ENCODE data around the gene ZSCAN10. TPM values are rescaled to one million over a fixed set of nuclear protein-coding genes. Genes with fewer than 3 reads are reported as not detected.

Gene ZSCAN10
- total and polyA plus RNA-seq, 10 donors, result 0.02 to 0.85 (median 0.06) TPM; not detected in 7

DNA sequence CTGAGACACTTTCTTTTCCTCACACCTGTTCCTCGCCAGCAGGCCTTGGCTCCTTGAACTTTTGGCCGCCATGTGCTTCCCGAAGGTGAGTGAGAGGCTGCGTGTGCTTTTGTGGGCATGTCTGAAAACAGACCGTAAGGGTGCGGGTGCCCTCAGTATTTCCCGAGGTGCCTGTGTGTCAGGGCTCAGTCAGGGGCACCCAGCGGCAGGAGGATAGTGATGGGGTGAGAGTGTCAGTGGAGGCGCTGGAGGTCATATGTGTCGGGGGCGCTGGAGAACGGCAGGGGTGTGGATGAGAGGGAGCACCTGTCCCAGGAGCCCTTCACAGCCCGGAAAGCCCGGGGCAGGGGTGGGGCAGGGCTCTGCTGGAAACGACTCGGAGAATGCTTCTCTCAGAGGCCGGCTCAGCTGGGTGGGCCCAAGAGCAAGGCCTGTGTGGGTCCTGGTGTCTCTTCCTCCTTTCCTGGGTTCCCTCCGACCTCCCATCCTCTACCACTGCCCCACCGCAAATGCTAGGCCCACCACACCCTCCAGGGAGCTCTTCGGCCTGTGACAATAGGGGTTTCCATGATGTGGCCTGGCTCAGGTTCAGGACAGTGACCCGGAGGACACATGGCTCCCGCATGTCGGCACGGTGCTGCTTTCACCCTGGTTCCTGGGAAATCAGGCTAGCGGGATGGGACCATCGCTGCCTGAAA is 33.2 kb downstream of the ZSCAN10 start:
- no peaks in the 10 kb centered on the region for H3K27me3 ChIP-seq (replicated peaks in 1 of 7)

DNA sequence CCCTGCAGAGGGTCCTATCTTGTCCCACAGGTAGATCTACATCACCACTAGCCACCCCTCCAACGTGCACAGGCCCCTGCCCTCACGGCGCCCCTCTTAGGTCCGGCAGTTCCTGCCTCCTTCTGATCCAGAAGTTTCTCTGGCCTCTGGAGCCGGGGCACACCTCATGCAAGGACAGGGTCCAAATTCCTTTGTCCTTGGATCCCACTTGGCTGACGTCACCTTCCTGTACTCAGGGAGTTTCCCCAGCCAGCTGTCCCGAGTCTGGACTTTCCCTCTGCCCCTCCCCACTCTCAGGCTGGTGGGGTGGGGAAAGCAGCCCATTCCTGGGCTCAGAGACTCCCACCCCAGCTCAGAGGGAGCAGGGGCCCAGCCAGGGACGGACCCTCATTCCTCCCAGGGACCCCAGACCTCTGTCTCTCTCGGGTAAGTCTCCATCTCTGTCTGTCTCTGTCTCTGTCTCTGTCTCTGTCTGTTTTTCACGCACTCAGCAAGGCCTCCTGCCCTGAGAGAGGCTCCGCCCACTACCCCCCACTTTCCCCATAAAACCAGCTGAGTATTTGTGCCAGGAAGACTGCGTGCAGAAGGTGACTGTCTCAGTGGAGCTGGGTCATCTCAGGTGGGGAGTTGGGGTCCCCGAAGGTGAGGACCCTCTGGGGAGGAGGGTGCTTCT is 33.9 kb downstream of the ZSCAN10 start, which contains the start of gene IL32:
Gene IL32 (plus strand): TSS at position 572 of the 673 bp plus-strand sequence. CDS start 172 bp downstream, outside the sequence.
- Histone ChIP-seq H3K27me3 (replicated peaks in 1 of 7) (no peaks in the 10 kb centered on the region), H3K27ac (peak within 1 kb of the TSS; percentile 79 to 87 (median 84)), H3K4me3 (peak within 1 kb of the TSS; percentile 41 to 79 (median 58)), H3K9me3 (no peaks in the 10 kb centered on the region), H3K36me3 (peaks cover 0 to 30% (median 2%) of the 10 kb centered on the region in 6 donors), H3K4me1 (peaks cover 8 to 88% (median 42%) of the 10 kb centered on the region in 6 donors)
- WGBS, 5 donors, result 41 to 60% (median 50%) methylated on average over 13 of the region's 13 CpGs
- no peak for DNase-seq
- TF ChIP-seq POLR2AphosphoS5 (IDR thresholded peaks at IDR 0.05), result peak; percentile 30 to 81 (median 77)
- TF ChIP-seq POLR2A (IDR thresholded peaks at IDR 0.05), result no peak
- TF ChIP-seq, protein P1, sequence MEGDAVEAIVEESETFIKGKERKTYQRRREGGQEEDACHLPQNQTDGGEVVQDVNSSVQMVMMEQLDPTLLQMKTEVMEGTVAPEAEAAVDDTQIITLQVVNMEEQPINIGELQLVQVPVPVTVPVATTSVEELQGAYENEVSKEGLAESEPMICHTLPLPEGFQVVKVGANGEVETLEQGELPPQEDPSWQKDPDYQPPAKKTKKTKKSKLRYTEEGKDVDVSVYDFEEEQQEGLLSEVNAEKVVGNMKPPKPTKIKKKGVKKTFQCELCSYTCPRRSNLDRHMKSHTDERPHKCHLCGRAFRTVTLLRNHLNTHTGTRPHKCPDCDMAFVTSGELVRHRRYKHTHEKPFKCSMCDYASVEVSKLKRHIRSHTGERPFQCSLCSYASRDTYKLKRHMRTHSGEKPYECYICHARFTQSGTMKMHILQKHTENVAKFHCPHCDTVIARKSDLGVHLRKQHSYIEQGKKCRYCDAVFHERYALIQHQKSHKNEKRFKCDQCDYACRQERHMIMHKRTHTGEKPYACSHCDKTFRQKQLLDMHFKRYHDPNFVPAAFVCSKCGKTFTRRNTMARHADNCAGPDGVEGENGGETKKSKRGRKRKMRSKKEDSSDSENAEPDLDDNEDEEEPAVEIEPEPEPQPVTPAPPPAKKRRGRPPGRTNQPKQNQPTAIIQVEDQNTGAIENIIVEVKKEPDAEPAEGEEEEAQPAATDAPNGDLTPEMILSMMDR (IDR thresholded peaks at IDR 0.05 in 8 of 11, conservative IDR thresholded peaks at IDR 0.05 in 3 of 11), result no peak
- intact Hi-C loops (cut with DNase I; ENCODE audit: low total_unique reads), result no loop called here

More for the DNA sequence above, 33.2 kb downstream of the ZSCAN10 start:
- H3K4me1 ChIP-seq, result peaks cover 6 to 87% (median 38%) of the 10 kb centered on the region in 6 donors
- H3K4me3 ChIP-seq, result peak overlapping the region; percentile 41 to 79 (median 58)
- WGBS, 5 donors, result 46 to 74% (median 59%) methylated on average over 25 to 26 of the region's 26 CpGs
- intact Hi-C loops (cut with DNase I; ENCODE audit: low total_unique reads), result no loop called here
- H3K9me3 ChIP-seq, result no peaks in the 10 kb centered on the region
- DNase-seq, result peak; percentile 76
- peak overlapping the region; percentile 79 to 87 (median 84) for H3K27ac ChIP-seq
- TF ChIP-seq, protein P1 (IDR thresholded peaks at IDR 0.05 in 8 of 11, conservative IDR thresholded peaks at IDR 0.05 in 3 of 11), result no peak
- TF ChIP-seq POLR2A (IDR thresholded peaks at IDR 0.05), result no peak
- TF ChIP-seq POLR2AphosphoS5 (IDR thresholded peaks at IDR 0.05), result no peak
- H3K36me3 ChIP-seq, result peaks cover 0 to 30% (median 2%) of the 10 kb centered on the region in 6 donors

DNA sequence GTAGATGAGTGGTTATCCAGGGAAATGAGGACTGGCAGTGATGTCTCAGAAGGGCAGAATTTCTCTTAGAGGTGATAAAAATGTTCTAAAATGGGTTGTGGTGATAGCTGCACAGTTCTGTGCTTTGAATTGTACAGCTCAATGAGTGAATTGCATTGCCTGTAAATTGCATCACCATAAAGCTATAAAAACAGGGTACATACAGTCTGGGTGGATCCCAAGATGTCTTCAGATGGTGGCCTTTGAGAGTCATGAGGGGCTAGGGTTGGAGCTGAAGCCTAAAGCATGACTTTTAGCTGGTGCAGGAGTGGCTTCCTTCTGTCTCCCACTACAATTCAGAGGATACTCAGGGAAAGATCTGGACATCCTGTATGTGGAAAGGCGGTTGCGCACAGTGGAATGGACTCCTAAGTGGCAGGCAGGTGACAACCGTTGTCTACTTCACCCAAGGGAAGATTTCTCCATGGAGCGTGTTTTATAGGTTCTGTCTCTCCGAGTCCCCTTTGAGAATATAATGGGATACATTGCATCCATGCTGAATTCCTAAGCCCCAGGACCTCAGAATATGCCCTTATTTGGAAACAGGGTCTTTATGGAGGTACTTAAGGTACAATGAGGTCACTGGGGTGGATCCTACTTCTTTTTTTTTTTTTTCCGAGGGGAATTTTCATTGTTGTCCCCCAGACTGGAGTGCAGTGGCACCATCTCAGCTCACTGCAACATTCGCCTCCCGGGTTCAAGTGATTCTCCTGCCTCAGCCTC is 35.3 kb downstream of the ZSCAN10 start:
- peaks cover 12 to 90% (median 45%) of the 10 kb centered on the region in 6 donors for H3K4me1 ChIP-seq
- TF ChIP-seq POLR2A (IDR thresholded peaks at IDR 0.05), result no peak
- TF ChIP-seq, protein P1 (IDR thresholded peaks at IDR 0.05 in 8 of 11, conservative IDR thresholded peaks at IDR 0.05 in 3 of 11), result no peak
- no peak for TF ChIP-seq POLR2AphosphoS5 (IDR thresholded peaks at IDR 0.05)
- H3K4me3 ChIP-seq, result no peak overlapping the region
- no peak for DNase-seq
- H3K27ac ChIP-seq, result peak overlapping the region in 6 of 8 donors; percentile 79 to 87 (median 84)
- peaks cover 0 to 19% (median 0%) of the 10 kb centered on the region in 6 donors for H3K36me3 ChIP-seq
- intact Hi-C loops (cut with DNase I; ENCODE audit: low total_unique reads), result no loop called here
- H3K27me3 ChIP-seq (replicated peaks in 1 of 7), result no peaks in the 10 kb centered on the region
- WGBS, 5 donors, result 92 to 97% (median 94%) methylated on average over 8 of the region's 8 CpGs
- H3K9me3 ChIP-seq, result no peaks in the 10 kb centered on the region

Measured in spleen (tissue), 11 donors.